A549 (cell line): ENCODE measurements around the gene GFM1. TPM values are rescaled to one million over a fixed set of nuclear protein-coding genes. Genes with fewer than 3 reads are reported as not detected.
A peak's percentile ranks its signal among the peaks of the same experiment; 100 is the strongest.

Experiments used
- ATAC-seq, 2 experiments: fragments of 200-7000 bp in 1 of 2; fragments of >200 bp in 1 of 2; cut with Nextera tagmentation in 1 of 2; cut with Tn5 transposase in 1 of 2; 3 replicates each; pipeline versions ENCODE4 v1.8.0 to v1.9.1; 2018 to 2020; ENCODE audit warnings: mild to moderate bottlenecking in 1 of 2, moderate library complexity in 1 of 2
- CTCF ChIA-PET: fragments of 300-600 bp; sonication (Branson Sonifier 250); formaldehyde crosslinking; extraction: SDS; loops from one replicate; lab custom pipeline; 2021; ENCODE audit warnings: antibody characterized with exemption, inconsistent platforms; lab: Yijun Ruan, JAX
- POLR2A ChIA-PET: fragments of 350-600 bp; formaldehyde crosslinking; extraction: SDS; loops from one replicate; lab custom pipeline; 2021; ENCODE audit warnings: antibody characterized with exemption, inconsistent platforms; lab: Yijun Ruan, JAX
- DNase-seq, 2 experiments: peaks; one replicate each; pipeline versions ENCODE4 v3.0.0 to v3.0.0-alpha.2; 2011 to 2016; ENCODE audit warnings: low read depth in 1 of 2, low spot score in 1 of 2
- FAIRE-seq: peaks from 2 replicates; lab custom pipeline; 2011; peaks lifted over from hg19 to GRCh38; lab: Jason Lieb, UNC
- H3K27ac ChIP-seq, 2 experiments: fragments of >200 bp; sonication (Bioruptor Twin); formaldehyde crosslinking; 3 replicates each; pipeline ENCODE4 v1.5.1; 2016 to 2017
- H3K4me1 ChIP-seq: fragments of >200 bp; sonication (Bioruptor Twin); formaldehyde crosslinking; 3 replicates; pipeline ENCODE4 v1.6.1; 2016
- H3K4me2 ChIP-seq: fragments of >200 bp; sonication (Bioruptor Twin); formaldehyde crosslinking; 3 replicates; pipeline ENCODE4 v1.6.1; 2016
- H3K4me3 ChIP-seq: fragments of >200 bp; sonication (Bioruptor Twin); formaldehyde crosslinking; 3 replicates; pipeline ENCODE4 v1.5.1; 2016
- H3K9me3 ChIP-seq: fragments of >200 bp; sonication (Bioruptor Twin); formaldehyde crosslinking; 3 replicates; pipeline ENCODE4 v1.6.1; 2016
- CBX2 ChIP-seq: fragments of 200-600 bp; sonication (generic); IDR thresholded peaks from 2 replicates; pipeline ENCODE4 v1.6.1; 2016; ENCODE audit warnings: low read depth, mild to moderate bottlenecking, borderline replicate concordance
- CBX8 ChIP-seq: fragments of 200-600 bp; sonication (generic); IDR thresholded peaks from 2 replicates; pipeline ENCODE4 v1.6.1; 2016
- CHD2 ChIP-seq: fragments of 150-350 bp; IDR thresholded peaks from 2 replicates; pipeline ENCODE4 v1.6.1; 2014; ENCODE audit warnings: low read length; ENCODE audit not compliant: partially characterized antibody
- CHD4 ChIP-seq: fragments of 200-600 bp; sonication (generic); IDR thresholded peaks from 2 replicates; pipeline ENCODE4 v1.6.1; 2016; ENCODE audit warnings: antibody characterized with exemption, mild to moderate bottlenecking, borderline replicate concordance
- EHF ChIP-seq: fragments of 250-450 bp; sonication (Bioruptor Pico); IDR thresholded peaks from 2 replicates; pipeline ENCODE4 v1.5.0; 2020; ENCODE audit warnings: mild to moderate bottlenecking
- FOSL2 ChIP-seq, 2 experiments: fragments of 450-650 bp in 1 of 2; fragments of >200 bp in 1 of 2; sonication (Bioruptor Twin) in 1 of 2; formaldehyde crosslinking; IDR thresholded peaks; 2 replicates each; pipeline versions ENCODE4 v1.5.0 to v1.6.1; 2016 to 2020; ENCODE audit warnings: mild to moderate bottlenecking in 1 of 2, moderate library complexity in 1 of 2
- HOXB5 ChIP-seq: fragments of 250-450 bp; sonication (Bioruptor Pico); IDR thresholded peaks from 2 replicates; pipeline ENCODE4 v1.5.0; 2020; ENCODE audit warnings: mild to moderate bottlenecking, moderate library complexity
- MAX ChIP-seq: IDR thresholded peaks from 2 replicates; pipeline ENCODE4 v1.6.1; 2012
- NFE2L2 ChIP-seq: fragments of 150-350 bp; conservative IDR thresholded peaks from 2 replicates; pipeline ENCODE4 v1.6.1; 2014; ENCODE audit warnings: low read length
- NR3C1 ChIP-seq: fragments of >200 bp; sonication (Bioruptor Twin); formaldehyde crosslinking; IDR thresholded peaks from 3 replicates; pipeline ENCODE4 v1.6.1; 2017
- PBX3 ChIP-seq: IDR thresholded peaks from 2 replicates; pipeline ENCODE4 v1.6.1; 2012
- PHF8 ChIP-seq: fragments of 200-600 bp; sonication (generic); IDR thresholded peaks from 2 replicates; pipeline ENCODE4 v1.6.1; 2016; ENCODE audit warnings: low read depth, mild to moderate bottlenecking, antibody characterized with exemption, moderate library complexity, borderline replicate concordance
- POLR2AphosphoS2 ChIP-seq: conservative IDR thresholded peaks from 2 replicates; pipeline ENCODE4 v1.6.1; 2012; ENCODE audit warnings: low read length, improper control_type of control experiment, inconsistent platforms
- RARB ChIP-seq: fragments of 250-450 bp; sonication (Bioruptor Pico); IDR thresholded peaks from 2 replicates; pipeline ENCODE4 v1.8.0; 2021; ENCODE audit warnings: mild to moderate bottlenecking, moderate library complexity
- RNF2 ChIP-seq: fragments of 200-600 bp; sonication (generic); IDR thresholded peaks from 2 replicates; pipeline ENCODE4 v1.6.1; 2016; ENCODE audit warnings: low read depth, mild to moderate bottlenecking, antibody characterized with exemption, moderate library complexity, borderline replicate concordance
- SMC3 ChIP-seq: fragments of >200 bp; sonication (Bioruptor Twin); formaldehyde crosslinking; IDR thresholded peaks from 3 replicates; pipeline ENCODE4 v1.6.1; 2018; ENCODE audit warnings: inconsistent platforms
- ZNF302 ChIP-seq: fragments of 250-450 bp; sonication (Bioruptor Pico); IDR thresholded peaks from 2 replicates; pipeline ENCODE4 v1.9.0; 2021; ENCODE audit warnings: inconsistent platforms, mild to moderate bottlenecking, moderate library complexity
- WGBS: methylation state at CpG from one replicate; pipeline ENCODE4 v1.1.6; 2017; ENCODE audit errors: missing lambda C conversion rate; 5-methylcytosine and 5-hydroxymethylcytosine counted together
- polyA plus RNA-seq, 4 experiments: library from polyadenylated mRNA; depleted of rRNA in 3 of 4; stranded (reverse); fragments of >200 nt; fragmentation: RNase III in 1 of 4; extraction: RNeasy Plus Mini Kit Qiagen cat#74134 plus additional on column Dnase treatment in 1 of 4; gene quantifications; 2 replicates in 3 of 4; 3 replicates in 1 of 4; pipeline ENCODE4 v1.2.3, GENCODE V29; 2011 to 2017
- TF ChIP-seq, protein P1 (sequence below): fragments of 200-600 bp; sonication (generic); IDR thresholded peaks from 2 replicates; pipeline ENCODE4 v1.6.1; 2016; ENCODE audit warnings: antibody characterized with exemption, mild to moderate bottlenecking, moderate library complexity
- TF ChIP-seq, protein P2 (sequence below): fragments of >200 bp; sonication (Bioruptor Twin); formaldehyde crosslinking; IDR thresholded peaks from 2 replicates; pipeline ENCODE4 v1.6.1; 2016

Gene GFM1
- polyA plus RNA-seq, 2 of the 4 experiments (the other 2 are of a cell fraction): 48.8 to 71.4 TPM

GRCh38 chr3:158702815-158703481, 58.6 kb downstream of the GFM1 start (continued):
- no peak for TF ChIP-seq NFE2L2
- TF ChIP-seq FOSL2 (IDR thresholded peaks at IDR 0.05): no peak
- TF ChIP-seq FOSL2 (CRISPR knock-in tag; IDR thresholded peaks at IDR 0.05): no peak
- no peak for TF ChIP-seq EHF (CRISPR knock-in tag)

GRCh38 chr3:158703566-158703965, 59.2 kb downstream of the GFM1 start:
- Histone ChIP-seq H3K9me3 (no peaks in the 10 kb centered on the region), H3K4me1 (peaks cover 34% of the 10 kb centered on the region), H3K4me3 (no peak overlapping the region), H3K4me2 (peak overlapping the region; percentile 42; the same call in 2 of the 3 replicates), H3K27ac (peak overlapping the region in 1 of 2 experiments; percentile 32; a peak in 4 of 6 replicates)
- no peak for FAIRE-seq
- POLR2A ChIA-PET: no interaction called here
- TF ChIP-seq ZNF302 (CRISPR knock-in tag): no peak
- no peak for TF ChIP-seq RARB (CRISPR knock-in tag)
- TF ChIP-seq SMC3: no peak
- TF ChIP-seq CBX8: no peak
- no peak for TF ChIP-seq NR3C1
- TF ChIP-seq PHF8: no peak
- TF ChIP-seq NFE2L2: no peak
- TF ChIP-seq CHD4: no peak
- TF ChIP-seq CHD2: no peak
- no peak for TF ChIP-seq RNF2
- TF ChIP-seq, protein P1, sequence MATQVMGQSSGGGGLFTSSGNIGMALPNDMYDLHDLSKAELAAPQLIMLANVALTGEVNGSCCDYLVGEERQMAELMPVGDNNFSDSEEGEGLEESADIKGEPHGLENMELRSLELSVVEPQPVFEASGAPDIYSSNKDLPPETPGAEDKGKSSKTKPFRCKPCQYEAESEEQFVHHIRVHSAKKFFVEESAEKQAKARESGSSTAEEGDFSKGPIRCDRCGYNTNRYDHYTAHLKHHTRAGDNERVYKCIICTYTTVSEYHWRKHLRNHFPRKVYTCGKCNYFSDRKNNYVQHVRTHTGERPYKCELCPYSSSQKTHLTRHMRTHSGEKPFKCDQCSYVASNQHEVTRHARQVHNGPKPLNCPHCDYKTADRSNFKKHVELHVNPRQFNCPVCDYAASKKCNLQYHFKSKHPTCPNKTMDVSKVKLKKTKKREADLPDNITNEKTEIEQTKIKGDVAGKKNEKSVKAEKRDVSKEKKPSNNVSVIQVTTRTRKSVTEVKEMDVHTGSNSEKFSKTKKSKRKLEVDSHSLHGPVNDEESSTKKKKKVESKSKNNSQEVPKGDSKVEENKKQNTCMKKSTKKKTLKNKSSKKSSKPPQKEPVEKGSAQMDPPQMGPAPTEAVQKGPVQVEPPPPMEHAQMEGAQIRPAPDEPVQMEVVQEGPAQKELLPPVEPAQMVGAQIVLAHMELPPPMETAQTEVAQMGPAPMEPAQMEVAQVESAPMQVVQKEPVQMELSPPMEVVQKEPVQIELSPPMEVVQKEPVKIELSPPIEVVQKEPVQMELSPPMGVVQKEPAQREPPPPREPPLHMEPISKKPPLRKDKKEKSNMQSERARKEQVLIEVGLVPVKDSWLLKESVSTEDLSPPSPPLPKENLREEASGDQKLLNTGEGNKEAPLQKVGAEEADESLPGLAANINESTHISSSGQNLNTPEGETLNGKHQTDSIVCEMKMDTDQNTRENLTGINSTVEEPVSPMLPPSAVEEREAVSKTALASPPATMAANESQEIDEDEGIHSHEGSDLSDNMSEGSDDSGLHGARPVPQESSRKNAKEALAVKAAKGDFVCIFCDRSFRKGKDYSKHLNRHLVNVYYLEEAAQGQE: no peak
- TF ChIP-seq HOXB5 (CRISPR knock-in tag): no peak
- TF ChIP-seq, all 56 proteins: peak for 0
- ATAC-seq (no peak), DNase-seq (no peak)
- 97% methylated on average over 1 of the region's 1 CpG for WGBS
- CTCF ChIA-PET: interaction anchor here (0.8 to 1.7 kb wide), 10 partner anchors 10 to 88 kb away, joined by 3 to 8 read pairs (median 3); partner anchors contain the start of gene LXN

DNA sequence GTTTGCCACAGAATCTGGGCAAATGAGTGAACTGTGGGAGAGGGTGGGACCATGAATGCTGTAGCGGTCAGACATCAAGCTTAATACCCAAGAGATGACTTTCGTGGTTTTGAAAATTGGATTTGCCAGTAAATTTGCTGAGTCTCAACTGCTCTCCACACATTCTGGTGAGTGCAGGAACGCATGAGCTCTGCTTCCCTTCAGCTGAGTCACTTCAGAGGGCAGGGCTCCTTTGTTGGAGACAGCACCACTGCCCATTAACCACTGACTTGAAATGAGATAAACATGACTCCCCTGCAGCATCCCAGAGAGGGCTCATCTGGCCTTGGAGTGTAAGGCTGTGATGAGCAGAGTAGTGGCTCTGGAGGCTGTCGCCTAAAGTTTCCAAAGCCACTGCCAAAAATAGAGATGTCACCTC, 65.3 kb downstream of the GFM1 start:
- no peaks in the 10 kb centered on the region for H3K9me3 ChIP-seq
- peaks cover 55% of the 10 kb centered on the region for H3K4me1 ChIP-seq
- POLR2A ChIA-PET: no interaction called here
- TF ChIP-seq CBX2 (no peak), MAX (peak; percentile 34; the same call in 1 of the 2 replicates)
- TF ChIP-seq, all 56 proteins: peak for 1
- 51% methylated on average over 4 of the region's 4 CpGs for WGBS
- ATAC-seq (peak; percentile 82 to 85), FAIRE-seq (no peak), DNase-seq (peak in 1 of 2 experiments; percentile 54)
- CTCF ChIA-PET: interaction anchor here (0.6 to 12.4 kb wide), 5 partner anchors 14 to 806 kb away, joined by 3 to 71 read pairs (median 3); no protein-coding TSS in a partner anchor
- Histone ChIP-seq H3K4me3 (no peak overlapping the region), H3K27ac (peak overlapping the region in 1 of 2 experiments; percentile 74; a peak in 4 of 6 replicates), H3K4me2 (no peak overlapping the region)

GRCh38 chr3:158710601-158711000, 66.3 kb downstream of the GFM1 start:
- Histone ChIP-seq H3K9me3 (no peaks in the 10 kb centered on the region), H3K27ac (peak overlapping the region in 1 of 2 experiments; percentile 74; a peak in 3 of 6 replicates), H3K4me3 (no peak overlapping the region), H3K4me1 (peaks cover 55% of the 10 kb centered on the region), H3K4me2 (no peak overlapping the region)
- TF ChIP-seq PBX3 (no peak), EHF (CRISPR knock-in tag) (no peak), POLR2AphosphoS2 (no peak), FOSL2 (IDR thresholded peaks at IDR 0.05) (no peak), FOSL2 (CRISPR knock-in tag; IDR thresholded peaks at IDR 0.05) (no peak)
- TF ChIP-seq, protein P2, sequence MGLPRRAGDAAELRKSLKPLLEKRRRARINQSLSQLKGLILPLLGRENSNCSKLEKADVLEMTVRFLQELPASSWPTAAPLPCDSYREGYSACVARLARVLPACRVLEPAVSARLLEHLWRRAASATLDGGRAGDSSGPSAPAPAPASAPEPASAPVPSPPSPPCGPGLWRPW: no peak
- CTCF ChIA-PET: interaction anchor here (0.6 to 12.4 kb wide), 4 partner anchors 10 to 807 kb away, joined by 3 to 71 read pairs (median 10); no protein-coding TSS in a partner anchor
- POLR2A ChIA-PET: no interaction called here
- WGBS: 67% methylated on average over 4 of the region's 4 CpGs
- ATAC-seq (no peak), FAIRE-seq (no peak), DNase-seq (no peak)
